H1 (cell line): ENCODE results near the gene P2RX6. TPM values are rescaled to one million over a fixed set of nuclear protein-coding genes. Genes with fewer than 3 reads are reported as not detected.

ENCODE experiments used
- CEBPB ChIP-seq: IDR thresholded peaks from 2 replicates; pipeline ENCODE4 v1.6.1; 2012; ENCODE audit warnings: low read depth, low read length
- EP300 ChIP-seq, 2 experiments: IDR thresholded peaks; 1 replicate in 1 of 2; 2 replicates in 1 of 2; pipeline ENCODE4 v1.6.1; 2011 to 2012; ENCODE audit warnings: low read depth in 2 of 2, low read length in 2 of 2, mild to moderate bottlenecking in 2 of 2, borderline replicate concordance in 1 of 2, inconsistent platforms in 1 of 2, moderate library complexity in 1 of 2
- GTF2F1 ChIP-seq: IDR thresholded peaks from 2 replicates; pipeline ENCODE4 v1.6.1; 2012; ENCODE audit warnings: low read depth, low read length, improper control_type of control experiment, borderline replicate concordance
- MAFK ChIP-seq: IDR thresholded peaks from 2 replicates; pipeline ENCODE4 v1.6.1; 2012; ENCODE audit warnings: low read depth, mild to moderate bottlenecking, improper control_type of control experiment, low read length
- RBBP5 ChIP-seq: IDR thresholded peaks from 2 replicates; pipeline ENCODE4 v1.7.1; 2012; ENCODE audit warnings: low read depth, mild to moderate bottlenecking, inconsistent platforms, low read length, moderate library complexity, borderline replicate concordance
- RNF2 ChIP-seq: fragments of 200-900, 300-1000 bp; sonication (generic); IDR thresholded peaks from 2 replicates; pipeline ENCODE4 v1.7.1; 2016; ENCODE audit warnings: borderline replicate concordance, low read depth, mild to moderate bottlenecking, antibody characterized with exemption, low read length; ENCODE audit not compliant: poor library complexity, severe bottlenecking; ENCODE audit errors: missing control alignments
- SAP30 ChIP-seq: fragments of 300-600 bp; sonication (generic); IDR thresholded peaks from 2 replicates; pipeline ENCODE4 v1.7.1; 2012; ENCODE audit warnings: low read length, moderate library complexity, mild to moderate bottlenecking, inconsistent platforms; ENCODE audit not compliant: insufficient read depth, insufficient replicate concordance
- SIN3A ChIP-seq, 2 experiments: IDR thresholded peaks in 1 of 2; conservative IDR thresholded peaks in 1 of 2; 2 replicates each; pipeline ENCODE4 v1.6.1; 2011 to 2012; ENCODE audit warnings: low read length in 2 of 2, improper control_type of control experiment in 1 of 2, low read depth in 1 of 2, mild to moderate bottlenecking in 1 of 2
- SP1 ChIP-seq: IDR thresholded peaks from 2 replicates; pipeline ENCODE4 v1.6.1; 2011; ENCODE audit warnings: low read depth, low read length
- polyA plus RNA-seq, 7 experiments: library from polyadenylated mRNA; depleted of rRNA in 3 of 7; stranded (reverse) in 5 of 7; unstranded in 2 of 7; fragments of >200 nt in 5 of 7; fragments of 200-250 nt in 2 of 7; gene quantifications; 1 replicate in 5 of 7; 2 replicates in 1 of 7; 4 replicates in 1 of 7; pipeline versions ENCODE4 v1.2.1 to v1.2.3, GENCODE V29; 2011 to 2013; ENCODE audit warnings: missing spikeins in 2 of 7, mixed read lengths in 2 of 7
- total RNA-seq: library from RNA; stranded (reverse); fragmentation: NEBNext Ultra II Directional; extraction: Animal tissue kit (Norgen Biotek cat#: 25700); gene quantifications from 2 replicates; pipeline ENCODE4 v1.2.1, GENCODE V29; 2021

The P2RX6 gene
- total and polyA plus RNA-seq, 2 of the 8 experiments (the other 6 are each of a cell fraction or from before 2014, with no cell fraction given) = 0.09 TPM; not detected in 1

- no peak for TF ChIP-seq SP1
- no peak for TF ChIP-seq SIN3A (conservative IDR thresholded peaks at IDR 0.05 in 1 of 2, IDR thresholded peaks at IDR 0.05 in 1 of 2; ENCODE audit: low read depth in 1 of 2, low read length in 2 of 2)
- TF ChIP-seq MAFK = no peak
- no peak for TF ChIP-seq EP300 (IDR thresholded peaks at IDR 0.05; ENCODE audit: borderline replicate concordance in 1 of 2, low read depth in 2 of 2, low read length in 2 of 2)
- no peak for TF ChIP-seq RBBP5
- TF ChIP-seq GTF2F1 = no peak
- no peak for TF ChIP-seq SAP30
- TF ChIP-seq CEBPB = no peak
- no peak for TF ChIP-seq RNF2
These were observed 31.7 kb upstream of the P2RX6 start (continued) for GRCh38 chr22:20983081-20983771.
